GM23248 (cell line): Measurements from ENCODE around the gene SNX17.

Experiments
- EZH2 ChIP-seq: fragments of 200-600 bp; sonication (generic); IDR thresholded peaks from 2 replicates; pipeline ENCODE4 v1.6.1; 2018; ENCODE audit warnings: antibody characterized with exemption, mild to moderate bottlenecking; ENCODE audit not compliant: insufficient read depth, poor library complexity, severe bottlenecking
- EZH2phosphoT487 ChIP-seq: fragments of 200-600 bp; sonication (generic); IDR thresholded peaks from 2 replicates; pipeline ENCODE4 v1.6.1; 2018; ENCODE audit warnings: antibody characterized with exemption, moderate library complexity, mild to moderate bottlenecking, low read depth; ENCODE audit not compliant: insufficient read depth

DNA sequence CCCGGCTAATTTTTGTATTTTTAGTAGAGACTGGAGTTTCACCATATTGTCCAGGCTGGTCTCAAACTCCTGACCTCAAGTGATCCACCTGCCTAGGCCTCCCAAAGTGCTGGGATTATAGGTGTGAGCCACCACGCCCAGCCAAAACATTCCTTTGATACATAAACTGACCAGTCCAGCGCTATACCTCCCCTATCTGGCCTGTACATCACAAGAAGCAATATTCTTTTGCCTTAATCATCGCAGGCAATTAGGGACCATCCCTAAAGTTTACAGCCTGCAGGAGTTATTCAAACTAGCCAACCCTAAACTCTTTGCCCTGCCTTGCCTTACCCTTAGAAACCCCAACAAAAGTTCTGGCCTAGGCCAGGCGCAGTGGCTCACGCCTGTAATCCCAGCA is 45.7 kb downstream of the SNX17 start:
- TF ChIP-seq EZH2phosphoT487, result no peak
- TF ChIP-seq EZH2, result no peak
